Calu3 (cell line): ENCODE results near the gene HHAT. TPM values are rescaled to one million over a fixed set of nuclear protein-coding genes. Genes with fewer than 3 reads are reported as not detected.

Experiments
- BruUV-seq: library from RNA; stranded (reverse); fragments of 400-500 nt; replicated peaks from 2 replicates; lab custom pipeline; 2021; lab: Mats Ljungman, UMichigan
- CTCF ChIA-PET: fragments of 300-600 bp; sonication (Branson Sonifier 250); formaldehyde crosslinking; loops from one replicate; lab custom pipeline; 2022; ENCODE audit warnings: antibody characterized with exemption; lab: Charles Lee
- DNase-seq: peaks from one replicate; pipeline ENCODE4 v3.0.0; 2022
- H3K27ac Mint-ChIP-seq: one replicate; pipeline ENCODE4 v1.8.0; 2022; ENCODE audit warnings: mixed read lengths; ENCODE audit not compliant: unreplicated experiment
- H3K27me3 Mint-ChIP-seq: one replicate; pipeline ENCODE4 v1.8.0; 2022; ENCODE audit warnings: mixed read lengths; ENCODE audit not compliant: unreplicated experiment
- H3K36me3 Mint-ChIP-seq: one replicate; pipeline ENCODE4 v1.8.0; 2022; ENCODE audit warnings: mild to moderate bottlenecking, moderate library complexity, mixed read lengths; ENCODE audit not compliant: insufficient read depth, unreplicated experiment
- H3K4me1 Mint-ChIP-seq: one replicate; pipeline ENCODE4 v1.8.0; 2022; ENCODE audit warnings: mild to moderate bottlenecking, low read depth, mixed read lengths; ENCODE audit not compliant: unreplicated experiment
- H3K4me3 Mint-ChIP-seq: one replicate; pipeline ENCODE4 v1.8.0; 2022; ENCODE audit warnings: mild to moderate bottlenecking, low read depth, moderate library complexity, mixed read lengths; ENCODE audit not compliant: unreplicated experiment
- H3K9me3 Mint-ChIP-seq: one replicate; pipeline ENCODE4 v1.8.0; 2022; ENCODE audit warnings: low read depth, mixed read lengths; ENCODE audit not compliant: unreplicated experiment
- CTCF ChIP-seq: fragments of 200-600 bp; IDR thresholded peaks from one replicate; pipeline ENCODE4 v1.8.0; 2022; ENCODE audit warnings: antibody characterized with exemption; ENCODE audit not compliant: unreplicated experiment
- intact Hi-C: fragments of 100-400 bp; cut with micrococcal nuclease; formaldehyde crosslinking; loops from one replicate; pipeline ENCODE4 v1.10.0; 2022; ENCODE audit not compliant: unreplicated experiment
- total RNA-seq: library from RNA; stranded (reverse); gene quantifications from 2 replicates; pipeline ENCODE4 v1.2.3, GENCODE V29; 2022

HHAT gene
- total RNA-seq, 1 experiment from 2014 or later = 5.8 TPM

DNA sequence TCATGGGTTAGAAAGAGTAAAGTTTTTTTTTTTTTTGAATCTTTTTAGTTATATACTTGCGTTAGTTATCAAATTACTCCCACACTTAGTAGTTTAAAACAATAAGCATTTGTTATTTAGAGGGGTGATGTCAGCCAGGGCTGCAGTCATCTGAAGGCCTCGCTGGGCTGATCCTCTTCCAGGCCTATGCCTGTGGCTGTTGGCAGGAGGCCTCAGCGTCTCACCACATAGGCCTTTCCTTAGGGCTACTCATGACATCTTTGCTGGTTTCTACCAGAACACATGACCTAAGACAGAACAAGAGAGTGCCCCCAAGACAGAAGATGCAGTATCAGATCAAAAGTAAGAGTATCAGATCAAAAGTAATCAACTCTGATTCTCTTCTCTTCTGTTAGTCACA is 167.4 kb downstream of the HHAT start:
- no peaks in the 10 kb centered on the region for H3K36me3 Mint-ChIP-seq
- H3K9me3 Mint-ChIP-seq = peaks cover 5% of the 10 kb centered on the region
- intact Hi-C loops = no loop called here
- no TSS peak for BruUV-seq
- no peak overlapping the region for H3K4me3 Mint-ChIP-seq
- no peak for TF ChIP-seq CTCF
- no peaks in the 10 kb centered on the region for H3K4me1 Mint-ChIP-seq
- H3K27ac Mint-ChIP-seq = no peak overlapping the region
- CTCF ChIA-PET = no interaction called here
- DNase-seq = no peak
- H3K27me3 Mint-ChIP-seq = no peaks in the 10 kb centered on the region

GRCh38 chr1:210499956-210500355 is 171.3 kb downstream of the HHAT start:
- CTCF ChIA-PET = no interaction called here
- no peaks in the 10 kb centered on the region for H3K36me3 Mint-ChIP-seq
- H3K9me3 Mint-ChIP-seq = peaks cover 2% of the 10 kb centered on the region
- no peak overlapping the region for H3K27ac Mint-ChIP-seq
- no peak for DNase-seq
- H3K27me3 Mint-ChIP-seq = no peaks in the 10 kb centered on the region
- no peak for TF ChIP-seq CTCF
- H3K4me1 Mint-ChIP-seq = no peaks in the 10 kb centered on the region
- H3K4me3 Mint-ChIP-seq = no peak overlapping the region
- BruUV-seq = no TSS peak
- intact Hi-C loops = no loop called here

GRCh38 chr1:210500831-210501230 is 172.1 kb downstream of the HHAT start:
- Mint-ChIP-seq H3K27me3 (no peaks in the 10 kb centered on the region), H3K4me1 (no peaks in the 10 kb centered on the region), H3K27ac (no peak overlapping the region), H3K4me3 (no peak overlapping the region), H3K9me3 (peaks cover 2% of the 10 kb centered on the region), H3K36me3 (no peaks in the 10 kb centered on the region)
- BruUV-seq = no TSS peak
- no peak for TF ChIP-seq CTCF
- intact Hi-C loops = no loop called here
- DNase-seq = no peak
- CTCF ChIA-PET = no interaction called here

- no peaks in the 10 kb centered on the region for H3K27me3 Mint-ChIP-seq
- no TSS peak for BruUV-seq
- CTCF ChIA-PET = no interaction called here
- no peaks in the 10 kb centered on the region for H3K4me1 Mint-ChIP-seq
- intact Hi-C loops = no loop called here
- H3K9me3 Mint-ChIP-seq = peaks cover 2% of the 10 kb centered on the region
- H3K4me3 Mint-ChIP-seq = no peak overlapping the region
- no peaks in the 10 kb centered on the region for H3K36me3 Mint-ChIP-seq
- H3K27ac Mint-ChIP-seq = no peak overlapping the region
- TF ChIP-seq CTCF = no peak
- no peak for DNase-seq
These were observed 175.6 kb downstream of the HHAT start for GRCh38 chr1:210504286-210504685.
